BE2C (cell line): ENCODE data around the gene IFT88.

Experiments
- DNase-seq: peaks from one replicate; pipeline ENCODE4 v3.0.0-alpha.2; 2020
- H3K27me3 ChIP-seq: fragments of 250-450 bp; sonication (Bioruptor Pico); 2 replicates; pipeline ENCODE4 v1.5.1; 2020; ENCODE audit warnings: mild to moderate bottlenecking
- H3K36me3 ChIP-seq: fragments of 250-450 bp; sonication (Bioruptor Pico); 2 replicates; pipeline ENCODE4 v1.5.1; 2020; ENCODE audit warnings: mild to moderate bottlenecking
- H3K4me1 ChIP-seq: fragments of 250-450 bp; sonication (Bioruptor Pico); 2 replicates; pipeline ENCODE4 v1.5.1; 2020
- H3K4me3 ChIP-seq: 2 replicates; pipeline ENCODE4 v1.5.1; 2011; ENCODE audit warnings: low read depth, low read length
- H3K9me3 ChIP-seq: fragments of 250-450 bp; sonication (Bioruptor Pico); 2 replicates; pipeline ENCODE4 v1.5.1; 2020
- CTCF ChIP-seq: IDR thresholded peaks from 2 replicates; pipeline ENCODE4 v1.5.1; 2012; ENCODE audit warnings: mild to moderate bottlenecking, low read depth, low read length

IFT88 gene

DNA sequence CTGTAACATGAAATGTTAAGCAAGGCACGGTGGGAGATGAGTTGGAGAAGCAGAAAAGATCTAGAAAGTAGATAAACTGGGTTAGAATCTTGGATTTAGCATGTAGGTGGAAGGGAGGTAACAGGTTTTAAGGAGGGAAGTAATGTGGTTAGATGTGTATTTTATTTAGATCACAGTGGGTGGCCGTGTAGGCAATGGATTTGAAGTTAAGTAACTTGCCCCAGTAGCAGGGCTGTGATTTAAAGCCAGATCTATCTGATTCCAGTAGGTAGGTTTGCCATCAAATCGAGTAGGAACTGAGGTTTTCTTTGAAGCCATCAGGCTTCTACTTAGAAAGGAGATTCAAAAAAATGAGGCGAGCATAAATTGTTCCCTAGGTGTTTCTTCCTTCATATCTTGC, 86.0 kb downstream of the IFT88 start:
- no peak for TF ChIP-seq CTCF
- H3K36me3 ChIP-seq = no peaks in the 10 kb centered on the region

DNA sequence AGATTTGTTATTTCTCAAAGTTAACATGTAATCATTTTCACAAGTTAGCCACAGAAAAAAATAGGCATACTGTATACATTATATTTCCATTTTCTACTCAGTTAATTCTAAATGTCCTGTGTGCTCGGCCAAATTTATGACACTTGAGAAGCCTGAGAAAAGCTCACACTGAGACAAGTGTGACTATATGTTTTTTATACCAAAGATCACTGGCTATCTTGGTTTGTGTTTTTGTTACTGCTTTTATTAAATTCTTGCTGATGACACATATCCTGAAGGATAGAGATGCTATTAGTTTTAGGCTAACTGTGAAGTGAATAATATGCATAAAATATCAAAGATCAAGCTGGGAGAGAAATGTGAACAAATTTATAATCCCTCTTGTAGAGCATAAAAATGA, 87.2 kb downstream of the IFT88 start:
- DNase-seq = no peak

More for the DNA sequence above, 86.0 kb downstream of the IFT88 start:
- H3K9me3 ChIP-seq = no peaks in the 10 kb centered on the region
- no peak for DNase-seq
- no peak overlapping the region for H3K4me3 ChIP-seq
- no peaks in the 10 kb centered on the region for H3K4me1 ChIP-seq
- no peaks in the 10 kb centered on the region for H3K27me3 ChIP-seq

DNA sequence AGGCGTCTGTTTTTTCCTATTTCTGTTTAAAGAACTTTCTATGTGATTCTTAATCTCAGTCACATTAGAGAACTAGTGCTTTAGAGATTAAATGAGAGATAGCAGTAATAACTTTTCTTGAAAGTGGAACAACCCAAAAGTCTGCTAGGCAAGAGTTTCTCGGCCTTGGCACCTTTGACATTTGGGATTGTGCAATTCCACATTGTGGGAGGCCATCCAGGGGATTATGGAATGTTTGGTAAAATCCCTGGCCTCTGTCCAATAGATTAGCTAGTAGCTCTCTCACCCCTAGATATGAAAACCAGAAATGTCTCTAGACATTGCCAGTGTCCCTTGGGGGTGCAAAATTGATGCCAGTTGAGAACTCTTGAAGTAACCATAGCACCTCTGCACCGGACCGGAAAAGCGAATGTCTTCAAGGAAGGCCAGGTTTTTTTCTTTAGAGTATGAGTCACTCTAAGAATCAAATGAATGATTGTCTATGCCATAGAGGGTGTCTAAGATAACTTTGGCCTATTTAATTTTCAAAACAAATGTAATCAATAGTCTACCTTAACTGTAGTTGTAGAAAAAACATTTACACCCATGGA, 91.6 kb downstream of the IFT88 start:
- H3K27me3 ChIP-seq = no peaks in the 10 kb centered on the region
- TF ChIP-seq CTCF = no peak
- H3K4me1 ChIP-seq = no peaks in the 10 kb centered on the region
- no peak for DNase-seq
- H3K4me3 ChIP-seq = no peak overlapping the region
- H3K9me3 ChIP-seq = no peaks in the 10 kb centered on the region
- no peaks in the 10 kb centered on the region; the same call in 1 of the 2 replicates for H3K36me3 ChIP-seq

More for the DNA sequence above, 87.2 kb downstream of the IFT88 start:
- H3K36me3 ChIP-seq = no peaks in the 10 kb centered on the region
- no peaks in the 10 kb centered on the region for H3K9me3 ChIP-seq
- no peak overlapping the region for H3K4me3 ChIP-seq
- no peaks in the 10 kb centered on the region for H3K4me1 ChIP-seq
- TF ChIP-seq CTCF = no peak
- no peaks in the 10 kb centered on the region for H3K27me3 ChIP-seq

- H3K27me3 ChIP-seq = no peaks in the 10 kb centered on the region
- DNase-seq = no peak
- H3K9me3 ChIP-seq = no peaks in the 10 kb centered on the region
- TF ChIP-seq CTCF = no peak
- H3K4me1 ChIP-seq = no peaks in the 10 kb centered on the region; the same call in 1 of the 2 replicates
- H3K4me3 ChIP-seq = no peak overlapping the region
- no peaks in the 10 kb centered on the region; the same call in 1 of the 2 replicates for H3K36me3 ChIP-seq
Observed at GRCh38 chr13:20664351-20664750, 97.4 kb downstream of the IFT88 start.

DNA sequence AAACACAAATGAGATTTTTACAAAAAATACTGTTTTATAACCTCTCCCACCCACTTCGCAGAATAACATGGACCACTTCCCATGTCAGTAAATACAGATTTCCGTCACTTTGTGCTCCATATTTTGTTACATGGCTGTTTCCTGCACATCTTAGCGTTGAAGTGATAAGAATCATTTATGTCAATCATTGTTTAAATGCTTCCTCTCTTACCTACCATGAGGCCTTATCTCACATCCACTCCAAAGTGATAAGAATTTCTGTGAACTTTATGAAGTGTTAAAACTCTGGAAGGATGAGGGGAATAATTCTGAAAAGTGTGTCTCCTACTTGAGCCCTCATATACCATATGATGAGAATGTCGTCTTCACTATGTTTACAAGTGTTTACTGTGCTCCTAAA, 100.0 kb downstream of the IFT88 start:
- H3K27me3 ChIP-seq = no peaks in the 10 kb centered on the region
- no peaks in the 10 kb centered on the region for H3K36me3 ChIP-seq
- TF ChIP-seq CTCF = no peak
- H3K4me3 ChIP-seq = no peak overlapping the region
- DNase-seq = no peak
- no peaks in the 10 kb centered on the region for H3K9me3 ChIP-seq
- no peaks in the 10 kb centered on the region; the same call in 1 of the 2 replicates for H3K4me1 ChIP-seq

DNA sequence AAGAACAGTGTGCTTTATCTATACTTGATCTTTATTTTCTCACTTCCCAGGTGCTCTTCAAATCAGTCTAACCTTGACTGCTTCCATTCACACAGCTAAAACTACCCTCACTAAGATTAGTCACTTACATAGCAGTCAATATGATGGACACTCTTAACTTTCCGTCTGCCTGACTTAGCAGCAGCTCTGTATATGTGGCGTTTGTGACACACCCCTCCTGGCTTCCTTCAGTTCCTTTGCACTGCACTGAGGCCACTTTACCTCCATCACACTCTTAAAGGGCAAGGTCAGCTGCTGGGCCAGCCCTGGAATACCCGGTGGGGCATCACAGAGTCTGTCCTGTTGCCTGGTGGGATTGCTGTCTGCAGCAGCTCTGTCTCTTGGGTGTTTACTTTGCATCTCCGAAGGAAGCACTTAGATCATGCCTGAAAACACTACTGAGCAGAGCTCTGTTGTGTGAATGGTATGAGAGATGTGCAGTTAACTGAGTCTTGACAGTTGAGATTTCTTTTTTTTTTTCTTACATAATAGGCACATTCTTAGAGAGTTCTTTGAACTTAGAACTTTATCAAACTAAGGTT, 101.0 kb downstream of the IFT88 start:
- Histone ChIP-seq H3K4me3 (no peak overlapping the region), H3K9me3 (no peaks in the 10 kb centered on the region), H3K4me1 (no peaks in the 10 kb centered on the region; the same call in 1 of the 2 replicates), H3K27me3 (no peaks in the 10 kb centered on the region), H3K36me3 (no peaks in the 10 kb centered on the region)
- no peak for DNase-seq
- TF ChIP-seq CTCF = no peak
